HG03460 (cell line): ENCODE measurements around the gene MRPL37.
"Not testable (repeated sequence)": the region's sequence is repeated elsewhere in the genome, so short reads cannot be mapped to it uniquely, and the experiment has no call there.

Source experiments
- ATAC-seq: cut with Tn5 transposase; IDR thresholded peaks from one replicate; pipeline ENCODE4 v1.9.1; 2021; ENCODE audit not compliant: unreplicated experiment

Gene MRPL37

DNA sequence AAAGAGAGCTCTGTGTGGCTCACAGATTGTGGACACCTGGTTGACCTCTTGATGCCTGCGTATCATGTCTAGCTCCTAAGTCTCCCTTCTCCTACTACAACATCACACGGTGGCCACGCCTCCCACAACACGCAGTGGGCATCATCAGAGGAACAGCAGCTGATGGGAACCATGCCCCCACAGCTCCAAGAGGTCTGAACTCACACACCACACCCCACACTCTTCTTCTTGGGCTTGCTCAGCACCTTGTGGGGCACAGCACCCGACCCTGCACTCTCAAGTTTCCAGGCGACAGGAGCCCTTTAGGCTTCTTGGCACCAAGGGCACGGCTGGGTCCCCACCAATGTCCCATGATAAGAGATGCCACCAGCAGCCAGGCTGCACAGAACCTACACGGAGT, 28.4 kb upstream of the MRPL37 start:
- ATAC-seq: no peak

GRCh38 chr1:54172614-54173599, 27.1 kb upstream of the MRPL37 start:
- no peak for ATAC-seq

GRCh38 chr1:54173681-54174080, 26.3 kb upstream of the MRPL37 start:
- no peak for ATAC-seq

- ATAC-seq: no peak
These were observed 25.9 kb upstream of the MRPL37 start for GRCh38 chr1:54174106-54174505.

GRCh38 chr1:54176621-54177327, 23.2 kb upstream of the MRPL37 start:
- no peak for ATAC-seq

GRCh38 chr1:54177726-54178125, 22.2 kb upstream of the MRPL37 start:
- no peak for ATAC-seq

DNA sequence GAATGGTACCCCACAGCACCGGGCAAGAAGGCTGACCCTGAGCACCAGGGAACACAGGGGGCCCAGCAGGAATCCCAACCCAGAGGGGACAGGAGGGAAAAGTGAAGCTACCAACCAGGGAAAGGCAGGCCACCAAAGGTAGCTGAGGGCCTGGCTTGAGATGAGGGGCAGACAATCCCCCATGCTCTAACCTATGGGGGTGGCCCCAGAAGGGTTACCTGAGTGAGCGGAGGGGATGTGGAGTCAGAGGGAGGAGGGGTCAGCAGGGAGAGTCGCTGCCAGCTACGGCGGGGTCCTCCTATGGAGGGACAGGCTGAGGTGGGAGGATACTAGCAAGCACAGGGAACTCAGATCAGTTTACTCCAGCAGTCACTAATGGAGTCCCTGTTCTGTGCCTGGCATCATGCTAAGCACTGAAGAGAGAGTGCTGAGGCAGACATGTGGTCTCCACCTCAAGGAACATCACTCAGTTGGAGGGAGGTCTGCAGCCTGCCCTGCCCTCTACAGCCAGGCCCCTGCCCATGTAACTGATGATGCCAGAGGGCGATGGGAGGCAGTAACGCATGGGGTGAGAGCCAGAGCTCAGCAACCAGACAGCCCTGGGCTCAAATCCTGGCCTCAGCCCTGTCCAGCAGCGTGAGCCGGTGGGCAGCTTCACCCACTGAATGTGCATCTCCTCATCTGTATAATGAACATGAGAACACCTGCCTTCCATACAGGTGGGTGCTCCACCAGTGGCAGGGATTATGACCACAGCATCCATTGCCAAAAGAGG, 21.5 kb upstream of the MRPL37 start:
- ATAC-seq: no peak

DNA sequence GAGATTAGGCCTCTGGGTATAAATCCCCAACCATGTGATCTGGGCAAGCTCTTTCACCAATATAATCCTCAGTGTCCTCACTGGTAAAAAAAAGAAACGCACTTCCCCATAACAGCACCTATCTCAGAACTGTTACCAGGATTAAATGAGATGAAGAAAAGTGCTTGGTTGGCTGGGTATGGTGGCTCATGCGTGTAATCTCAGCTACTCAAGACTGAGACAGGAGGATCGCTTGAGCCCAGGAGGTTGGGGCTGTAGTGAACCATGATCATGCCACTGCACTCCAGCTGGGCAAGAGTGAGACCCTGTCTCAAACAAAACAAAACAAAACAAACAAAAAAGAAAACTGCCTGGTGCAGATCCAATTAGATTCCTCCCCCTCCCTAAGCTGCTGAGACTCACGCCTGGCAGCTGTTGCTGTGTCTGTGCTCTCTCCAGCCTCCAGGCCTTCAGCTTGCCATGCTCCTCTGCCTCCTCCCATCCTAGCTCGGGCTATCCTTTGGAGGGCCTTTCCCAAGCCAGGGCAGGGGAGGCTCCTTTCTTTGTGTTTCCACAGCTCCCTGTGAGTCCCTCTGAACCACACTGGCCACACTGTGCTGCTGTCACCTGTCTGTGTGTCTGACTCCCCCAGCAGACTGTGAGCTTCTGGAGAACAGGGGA, 19.1 kb upstream of the MRPL37 start:
- ATAC-seq: no peak

DNA sequence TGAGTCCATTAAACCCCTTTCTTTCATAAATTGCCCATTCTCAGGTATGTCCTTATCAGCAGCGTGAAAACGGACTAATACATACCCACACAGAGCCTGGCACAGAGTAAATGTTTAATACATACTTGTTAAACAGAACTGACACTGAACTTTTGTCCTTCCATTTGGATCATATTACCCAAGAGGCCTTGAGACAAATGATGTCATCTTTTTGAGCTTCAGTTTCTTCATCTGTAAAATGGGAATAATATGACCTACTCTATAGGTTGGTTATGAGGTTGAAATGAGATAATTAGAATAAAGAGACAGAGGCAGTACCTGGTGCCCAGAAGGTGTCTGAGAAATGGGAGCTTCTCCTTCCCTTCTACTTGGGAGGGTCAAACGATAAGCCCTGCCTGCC, 13.9 kb upstream of the MRPL37 start:
- ATAC-seq: no peak

GRCh38 chr1:54188291-54188690, 11.7 kb upstream of the MRPL37 start:
- no peak for ATAC-seq

DNA sequence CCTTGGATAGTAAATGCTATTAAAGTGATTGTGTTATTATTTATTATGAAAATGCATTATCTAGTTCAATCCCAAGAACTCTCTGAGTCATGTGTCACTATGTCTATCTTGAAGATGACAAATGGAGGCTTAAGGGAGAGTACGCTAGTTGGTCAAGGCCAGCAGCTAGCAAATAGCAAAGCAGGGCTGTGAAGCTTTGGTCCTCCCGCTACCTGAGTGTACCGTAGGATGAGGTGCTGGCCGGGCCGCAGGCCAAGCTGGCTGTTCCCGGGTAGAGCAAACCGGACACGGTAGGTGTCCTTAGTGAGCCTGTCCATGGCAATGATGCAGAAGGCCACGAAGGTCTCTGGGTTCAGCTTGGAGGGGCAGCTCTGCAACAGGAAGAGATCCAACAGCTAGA, 9.4 kb upstream of the MRPL37 start:
- no peak for ATAC-seq

GRCh38 chr1:54191525-54191924, 8.4 kb upstream of the MRPL37 start:
- no peak for ATAC-seq

- no peak for ATAC-seq
These were observed 6.5 kb upstream of the MRPL37 start for GRCh38 chr1:54193453-54193852.

DNA sequence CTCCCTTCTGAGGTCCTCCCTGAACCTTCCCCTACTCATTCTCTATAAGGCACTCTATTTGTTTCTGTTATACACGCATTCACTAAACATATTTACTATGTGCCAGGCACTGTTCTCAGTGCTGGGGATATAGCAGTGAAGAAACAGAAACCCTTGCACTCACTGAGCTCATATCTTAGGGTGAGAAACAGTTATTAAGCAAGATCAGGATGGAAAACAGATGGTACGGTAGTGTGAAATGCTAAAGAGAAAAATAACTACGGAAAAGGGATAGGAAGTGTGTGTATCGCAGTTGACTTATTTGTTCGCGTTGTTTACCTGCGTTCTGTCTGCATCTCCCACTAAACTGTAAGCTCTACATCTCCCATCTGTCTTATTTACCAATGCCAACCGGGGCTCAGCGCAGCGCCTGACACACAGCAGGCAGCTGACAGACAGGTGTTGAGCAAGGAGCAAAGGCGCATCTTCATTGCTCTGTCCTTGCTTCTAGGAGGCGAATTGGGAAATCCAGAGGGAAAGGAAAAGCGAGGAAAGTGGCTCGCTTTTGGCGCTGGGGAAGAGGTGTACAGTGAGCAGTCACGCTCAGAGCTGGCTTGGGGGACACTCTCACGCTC, 709 bp upstream of the MRPL37 start:
- peak; percentile 1 for ATAC-seq

DNA sequence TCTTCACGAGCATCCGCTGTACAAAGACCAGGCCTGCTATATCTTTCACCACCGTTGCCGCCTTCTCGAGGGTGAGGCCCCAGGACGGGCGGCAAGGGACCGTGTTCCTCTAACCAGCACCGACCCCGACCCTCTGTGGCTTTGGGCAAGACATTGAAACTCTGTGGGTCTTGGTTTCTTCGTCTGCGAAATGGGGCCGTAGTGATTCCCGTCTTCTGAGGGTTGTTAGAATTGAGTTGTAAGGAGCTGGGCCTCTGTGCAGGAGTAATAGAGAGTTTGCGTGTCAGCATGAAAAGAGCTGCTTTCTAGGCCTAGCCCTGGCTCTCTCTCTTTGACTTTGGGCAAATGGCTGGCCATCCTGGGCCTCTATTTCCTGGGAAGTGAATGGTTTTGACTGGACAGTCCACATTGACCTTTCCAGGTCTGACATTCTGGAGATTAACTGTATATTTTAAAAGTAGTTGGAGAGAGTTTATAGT, 591 bp downstream of the MRPL37 start:
- ATAC-seq: peak; percentile 5

DNA sequence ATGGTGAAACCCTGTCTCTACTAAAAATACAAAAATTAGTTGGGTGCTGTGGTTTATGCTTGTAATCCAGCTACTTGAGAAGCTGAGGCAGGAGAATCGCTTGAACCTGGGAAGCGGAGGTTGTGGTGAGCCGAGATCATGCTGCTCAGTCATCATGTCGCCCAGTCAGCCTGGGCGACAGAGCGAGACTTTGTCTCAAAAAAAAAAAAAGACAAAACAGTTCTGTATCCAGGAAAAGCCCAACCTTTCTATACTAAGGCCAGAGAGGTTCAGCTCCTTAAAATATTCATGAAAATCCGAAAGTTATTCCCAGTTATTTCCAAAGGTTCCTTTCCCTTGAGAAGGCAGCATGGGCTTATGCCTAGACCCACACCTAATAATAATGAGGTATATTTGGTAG, 4.2 kb downstream of the MRPL37 start:
- no peak for ATAC-seq

- ATAC-seq: no peak
These were observed 7.3 kb downstream of the MRPL37 start for GRCh38 chr1:54207287-54207686.

- ATAC-seq: not testable (repeated sequence)
These were observed 7.9 kb downstream of the MRPL37 start for GRCh38 chr1:54207896-54208295.

DNA sequence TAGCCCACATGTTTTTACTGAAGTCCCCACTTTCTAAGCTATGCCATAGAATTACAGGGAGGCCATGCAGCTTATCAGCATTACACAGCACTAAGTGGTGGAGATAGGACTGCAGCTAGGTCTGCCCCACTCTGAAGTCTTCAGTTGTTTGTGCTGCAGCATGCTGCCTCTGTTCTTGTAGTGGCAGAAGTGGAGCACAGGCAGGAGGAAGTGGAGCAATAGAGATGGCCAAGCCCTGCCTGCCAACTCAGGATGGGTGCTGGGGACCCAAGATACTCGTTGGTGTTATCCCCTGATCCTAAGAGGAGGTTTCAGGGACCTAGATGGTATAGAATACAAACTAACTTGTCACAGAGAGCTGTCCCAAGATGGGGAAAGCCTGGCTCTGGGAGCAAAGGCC, 12.9 kb downstream of the MRPL37 start:
- no peak for ATAC-seq

GRCh38 chr1:54215523-54215922, 15.6 kb downstream of the MRPL37 start:
- ATAC-seq: no peak
